Psoas muscle (tissue), 8 donors: ENCODE measurements around the gene ELK1. TPM values are rescaled to one million over a fixed set of nuclear protein-coding genes. Genes with fewer than 3 reads are reported as not detected.
"Not testable (repeated sequence)": the region's sequence is repeated elsewhere in the genome, so short reads cannot be mapped to it uniquely, and the experiment has no call there.

ENCODE experiments used
- ATAC-seq, 4 donors: fragments of 200-7000 bp; cut with Tn5 transposase; one replicate each; pipeline ENCODE4 v1.9.1; 2020; ENCODE audit warnings: moderate library complexity in 3 of 4, mild to moderate bottlenecking in 2 of 4
- DNase-seq, 2 donors: peaks; one replicate each; pipeline ENCODE4 v3.0.0-alpha.2; 2020
- H3K27ac ChIP-seq: fragments of 200-600 bp; one replicate; pipeline ENCODE4 v1.8.0; 2022
- H3K27me3 ChIP-seq, 3 donors: fragments of 200-600 bp in 1 of 3; one replicate each; pipeline versions ENCODE4 v1.6.1 to v1.8.0; 2013 to 2022; ENCODE audit warnings: low read length in 2 of 3, mild to moderate bottlenecking in 2 of 3, moderate library complexity in 1 of 3; ENCODE audit not compliant: insufficient read depth in 3 of 3
- H3K36me3 ChIP-seq, 2 donors: fragments of 200-600 bp in 1 of 2; one replicate each; pipeline versions ENCODE4 v1.6.1 to v1.8.0; 2013 to 2022; ENCODE audit warnings: low read depth in 1 of 2, mild to moderate bottlenecking in 1 of 2, moderate library complexity in 1 of 2; ENCODE audit not compliant: insufficient read depth in 1 of 2
- H3K4me1 ChIP-seq: fragments of 200-600 bp; one replicate; pipeline ENCODE4 v1.8.0; 2022
- H3K4me3 ChIP-seq: fragments of 200-600 bp; one replicate; pipeline ENCODE4 v1.8.0; 2022; ENCODE audit warnings: mild to moderate bottlenecking
- H3K9me3 ChIP-seq: fragments of 200-600 bp; one replicate; pipeline ENCODE4 v1.8.0; 2022
- WGBS, 3 donors: extraction: QIAGEN DNeasy Blood & Tissue Kit; methylation state at CpG; one replicate each; pipeline versions ENCODE4 v1.1.6 to v1.1.7; 2013; 5-methylcytosine and 5-hydroxymethylcytosine counted together
- intact Hi-C, 2 donors: fragments of 100-400 bp; cut with DNase I; formaldehyde crosslinking; loops; one replicate each; pipeline versions ENCODE4 v1.11.0 to v1.14.2; 2022
- polyA plus RNA-seq, 3 donors: library from polyadenylated mRNA; stranded (reverse); fragments of 200-250 nt; gene quantifications; one replicate each; pipeline ENCODE4 v1.2.3, GENCODE V29; 2013
- total RNA-seq, 4 donors: library from RNA; stranded (reverse); fragmentation: NEBNext Ultra II Directional in 2 of 4; extraction: Animal tissue kit (Norgen Biotek cat#: 25700) in 2 of 4; gene quantifications; one replicate each; pipeline versions ENCODE4 v1.2.1 to v1.2.4, GENCODE V29; 2021 to 2023
- TF ChIP-seq, protein P1 (sequence below): fragments of 200-600 bp; IDR thresholded peaks from one replicate; pipeline ENCODE4 v1.8.0; 2022; ENCODE audit warnings: antibody characterized with exemption
- donor health status: healthy with polysubstance abuse.
- donor health status: DM: no; HTN: no; CAD: no; lungs with moderate emphysema.
- donor health status: Bipolar disorder and iron deficiency.
- donor health status: healthy.
- donor health status: DM: yes; HTN: yes; CAD: no.
- donor health status: DM: no; HTN: no; CAD: no.
- donor health status: DM: no; HTN: no; CAD: no.
- donor health status: DM: yes; HTN: yes; CAD: no.

Gene ELK1
- total and polyA plus RNA-seq, 7 donors, result 18.7 to 55.7 (median 33.3) TPM

DNA sequence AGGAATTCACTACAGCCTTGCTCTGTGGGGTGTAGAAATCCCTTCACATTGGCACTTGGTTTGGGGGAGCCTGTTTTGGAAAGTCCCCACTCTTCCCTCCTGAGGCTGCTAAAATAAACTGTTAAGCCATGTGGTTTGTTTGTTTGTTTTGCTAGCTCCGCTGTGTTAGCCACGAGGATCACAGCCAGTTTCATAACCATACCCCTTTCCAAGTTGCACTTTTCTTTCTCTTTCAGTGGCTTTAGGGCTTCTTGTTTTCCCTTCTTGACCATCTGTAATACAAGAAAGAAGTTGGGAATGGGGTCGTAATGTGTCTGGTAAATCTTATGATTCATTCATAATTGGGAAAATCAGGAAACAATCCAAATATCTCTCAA is 33.5 kb upstream of the ELK1 start:
- TF ChIP-seq, protein P1, sequence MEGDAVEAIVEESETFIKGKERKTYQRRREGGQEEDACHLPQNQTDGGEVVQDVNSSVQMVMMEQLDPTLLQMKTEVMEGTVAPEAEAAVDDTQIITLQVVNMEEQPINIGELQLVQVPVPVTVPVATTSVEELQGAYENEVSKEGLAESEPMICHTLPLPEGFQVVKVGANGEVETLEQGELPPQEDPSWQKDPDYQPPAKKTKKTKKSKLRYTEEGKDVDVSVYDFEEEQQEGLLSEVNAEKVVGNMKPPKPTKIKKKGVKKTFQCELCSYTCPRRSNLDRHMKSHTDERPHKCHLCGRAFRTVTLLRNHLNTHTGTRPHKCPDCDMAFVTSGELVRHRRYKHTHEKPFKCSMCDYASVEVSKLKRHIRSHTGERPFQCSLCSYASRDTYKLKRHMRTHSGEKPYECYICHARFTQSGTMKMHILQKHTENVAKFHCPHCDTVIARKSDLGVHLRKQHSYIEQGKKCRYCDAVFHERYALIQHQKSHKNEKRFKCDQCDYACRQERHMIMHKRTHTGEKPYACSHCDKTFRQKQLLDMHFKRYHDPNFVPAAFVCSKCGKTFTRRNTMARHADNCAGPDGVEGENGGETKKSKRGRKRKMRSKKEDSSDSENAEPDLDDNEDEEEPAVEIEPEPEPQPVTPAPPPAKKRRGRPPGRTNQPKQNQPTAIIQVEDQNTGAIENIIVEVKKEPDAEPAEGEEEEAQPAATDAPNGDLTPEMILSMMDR, result no peak
- no peak for ATAC-seq
- no peak for DNase-seq
- Histone ChIP-seq H3K27ac (no peak overlapping the region), H3K36me3 (no peaks in the 10 kb centered on the region), H3K27me3 (peaks cover 0 to 6% (median 0%) of the 10 kb centered on the region in 3 donors), H3K4me3 (no peak overlapping the region), H3K9me3 (no peaks in the 10 kb centered on the region), H3K4me1 (no peaks in the 10 kb centered on the region)
- intact Hi-C loops, result no loop called here
- 33 to 52% (median 41%) methylated on average over 3 of the region's 3 CpGs for WGBS, 3 donors

DNA sequence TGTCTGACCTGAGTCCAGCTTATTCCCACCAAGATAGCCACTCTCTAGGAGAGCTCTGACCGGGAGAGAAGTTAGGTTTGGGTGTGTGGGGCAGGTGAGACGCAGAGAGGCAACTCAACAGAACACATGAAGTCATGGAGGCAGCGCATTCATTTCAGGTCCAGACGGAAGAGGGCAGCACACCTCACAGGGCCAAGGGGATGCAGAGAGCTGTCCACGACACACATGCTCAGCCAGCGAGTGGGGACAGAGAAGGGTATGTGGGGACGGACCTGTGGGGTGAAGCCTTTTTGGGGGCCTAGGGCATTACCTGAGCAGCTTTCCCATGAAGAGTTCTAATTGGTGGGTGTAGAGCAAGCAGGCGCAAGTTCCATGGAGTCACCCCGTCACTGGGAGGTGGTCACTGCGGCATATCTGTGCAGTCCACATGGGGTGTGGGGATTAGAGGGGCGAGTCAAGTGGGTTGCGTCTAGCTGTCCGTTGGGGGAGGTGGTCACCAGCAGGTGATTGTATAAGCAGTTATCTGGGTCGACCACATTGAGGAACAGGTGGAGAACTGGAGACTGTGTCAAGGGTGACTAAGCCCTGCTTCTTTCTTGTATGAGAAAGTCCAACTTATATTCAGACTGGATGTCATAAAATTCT is 32.9 kb upstream of the ELK1 start:
- Histone ChIP-seq H3K27me3 (peaks cover 0 to 10% (median 0%) of the 10 kb centered on the region in 3 donors), H3K4me3 (no peak overlapping the region), H3K36me3 (no peaks in the 10 kb centered on the region), H3K4me1 (no peaks in the 10 kb centered on the region), H3K27ac (no peak overlapping the region), H3K9me3 (no peaks in the 10 kb centered on the region)
- 78 to 92% (median 86%) methylated on average over 7 to 14 of the region's 14 CpGs for WGBS, 3 donors
- intact Hi-C loops, result no loop called here
- ATAC-seq, result no peak
- TF ChIP-seq, protein P1, result no peak
- DNase-seq, result no peak

DNA sequence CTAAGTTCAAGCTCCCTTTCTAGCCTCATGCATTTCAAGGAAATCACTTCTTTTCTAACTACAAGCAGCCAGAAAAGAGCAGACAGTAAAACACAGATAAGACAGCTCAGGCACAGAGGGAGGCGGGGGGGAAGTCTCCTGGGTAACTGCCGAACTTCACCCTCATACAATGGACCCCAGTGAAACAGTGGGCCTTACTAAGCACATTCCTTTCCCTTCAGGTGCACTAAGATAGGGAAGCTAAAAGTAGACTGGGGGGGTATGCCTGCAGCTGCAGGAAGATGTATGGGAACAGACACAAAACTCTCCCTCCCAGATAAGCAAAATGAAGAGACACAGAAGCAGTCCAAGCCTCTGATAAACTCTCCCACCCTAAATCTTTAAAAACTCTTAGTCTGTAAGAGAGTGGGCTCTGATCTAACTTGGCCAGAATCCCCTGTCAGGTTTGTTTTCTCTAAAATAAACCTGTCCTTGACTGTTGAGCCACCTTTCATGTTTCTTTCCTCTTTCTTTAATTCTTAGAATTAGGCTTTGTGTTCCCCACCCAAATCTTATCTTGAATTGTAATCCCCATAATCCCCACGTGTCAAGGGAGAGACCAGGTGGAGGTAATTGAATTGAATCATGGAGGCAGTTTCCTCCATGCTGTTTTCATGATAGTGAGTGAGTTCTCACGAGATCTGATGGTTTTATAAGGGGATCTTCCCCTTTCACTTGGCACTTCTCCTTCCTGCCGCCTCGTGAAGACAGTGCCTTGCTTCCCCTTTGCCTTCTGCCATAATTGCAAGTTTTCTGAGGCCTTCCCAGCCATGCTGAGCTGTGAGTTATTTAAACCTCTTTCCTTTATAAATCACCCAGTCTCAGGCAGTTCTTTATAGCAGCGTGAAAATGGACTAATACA is 25.8 kb upstream of the ELK1 start:
- H3K4me1 ChIP-seq, H3K27ac ChIP-seq, H3K36me3 ChIP-seq, H3K9me3 ChIP-seq, H3K4me3 ChIP-seq, DNase-seq, H3K27me3 ChIP-seq, ATAC-seq, intact Hi-C loops: not testable (repeated sequence)
- WGBS, 3 donors, result 57 to 65% (median 61%) methylated on average over 7 of the region's 7 CpGs

DNA sequence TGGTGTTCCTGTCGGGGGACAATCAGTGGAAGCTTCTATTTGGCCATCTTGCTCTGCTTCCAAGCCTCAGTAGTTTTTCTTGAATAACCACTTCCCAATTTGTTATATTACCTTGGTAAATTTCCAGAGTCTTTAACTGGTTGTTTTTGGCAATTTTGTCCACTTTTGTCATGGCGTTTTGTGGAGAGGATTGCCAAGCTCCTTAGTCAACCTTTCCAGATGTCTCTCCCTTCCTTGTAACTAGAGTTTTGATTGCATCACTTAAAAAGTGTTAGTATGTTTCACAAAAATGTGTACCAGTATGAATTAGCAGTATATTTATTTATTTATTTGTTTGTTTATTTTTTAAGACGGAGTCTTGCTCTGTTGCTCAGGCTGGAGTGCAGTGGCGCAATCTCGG is 24.4 kb upstream of the ELK1 start:
- ATAC-seq (no peak), DNase-seq (no peak)
- Histone ChIP-seq H3K27me3 (peaks cover 0 to 4% (median 0%) of the 10 kb centered on the region in 3 donors), H3K4me3 (no peak overlapping the region), H3K36me3 (no peaks in the 10 kb centered on the region), H3K9me3 (no peaks in the 10 kb centered on the region), H3K4me1 (no peaks in the 10 kb centered on the region), H3K27ac (no peak overlapping the region)
- intact Hi-C loops, result no loop called here
- TF ChIP-seq, protein P1, result no peak
- WGBS, 3 donors, result 73 to 79% (median 76%) methylated on average over 5 of the region's 5 CpGs

DNA sequence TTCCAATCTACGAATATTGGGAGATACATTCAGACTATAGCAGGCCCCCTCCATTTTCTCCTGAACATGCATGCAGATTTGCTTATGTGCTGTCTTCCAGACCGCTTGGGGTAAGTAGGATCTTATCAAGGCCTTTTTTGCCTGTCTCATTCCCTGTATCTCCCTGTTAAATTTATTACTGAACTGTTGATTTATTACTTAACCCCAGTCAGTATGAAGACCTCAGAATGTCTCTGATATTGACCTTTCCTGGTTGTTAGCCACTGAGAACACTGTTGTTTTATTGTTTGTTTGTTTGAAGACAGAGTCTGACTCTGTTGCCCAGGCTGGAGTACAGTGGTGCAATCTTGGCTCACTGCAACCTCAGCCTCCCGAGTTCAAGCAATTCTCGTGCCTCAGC is 15.4 kb upstream of the ELK1 start:
- DNase-seq, H3K36me3 ChIP-seq, H3K4me1 ChIP-seq, intact Hi-C loops, H3K27ac ChIP-seq, ATAC-seq, H3K27me3 ChIP-seq, H3K4me3 ChIP-seq, H3K9me3 ChIP-seq: not testable (repeated sequence)
- 73 to 92% (median 86%) methylated on average over 4 of the region's 4 CpGs for WGBS, 3 donors
